ENCODE results near the gene TSNAX. TPM values are rescaled to one million over a fixed set of nuclear protein-coding genes. Genes with fewer than 3 reads are reported as not detected.

Gene TSNAX
- total and polyA plus RNA-seq, 2 of the 4 experiments (the other 2 are of a cell fraction) = 19.6 to 60.6 TPM

DNA sequence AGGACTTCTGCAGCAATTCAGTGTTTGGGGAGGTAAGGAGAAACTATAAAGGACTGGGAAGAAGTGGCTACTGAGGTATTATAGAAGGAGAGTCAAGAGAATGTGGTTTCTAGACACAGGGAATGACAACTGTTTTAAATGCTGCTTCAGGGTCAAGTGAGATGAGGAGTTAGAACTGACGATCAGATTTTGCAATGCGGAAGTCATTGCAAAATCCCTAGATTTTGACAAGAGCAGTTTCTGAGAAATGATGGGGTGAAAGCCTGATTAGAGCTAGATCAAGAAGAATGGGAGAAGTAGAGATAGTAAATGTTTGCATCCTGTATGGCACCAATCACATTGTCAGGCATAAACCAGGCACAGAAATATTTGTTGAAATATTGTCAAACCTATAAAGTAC lies 4.7 kb upstream of the TSNAX start:
- no peak overlapping the region for H2BK5ac ChIP-seq (ENCODE audit: low read depth, low read length, poor library complexity, severe bottlenecking)
- BruUV-seq (replicated peaks) = no TSS peak
- ATAC-seq (ENCODE audit: low read depth) = no peak
- dilution Hi-C loops (cut with HindIII; ENCODE audit: low sequenced_read_pairs, unreplicated experiment) = no loop called here
- H3K79me1 ChIP-seq (ENCODE audit: low read depth in 1 of 2, low read length in 2 of 2) = peaks cover 0 to 11% of the 10 kb centered on the region in 2 experiments; a peak in 2 of 4 replicates
- H4K20me1 ChIP-seq (ENCODE audit: insufficient read depth, low read length) = no peaks in the 10 kb centered on the region
- H2AFZ ChIP-seq (replicated peaks; ENCODE audit: low read length, poor library complexity) = no peak overlapping the region
- in situ Hi-C loops (cut with MboI; ENCODE audit: low sequenced_read_pairs) = no loop called here
- no peak overlapping the region for H3K4me2 ChIP-seq (ENCODE audit: low read depth, low read length)
- 39% methylated on average over 2 of the region's 2 CpGs; no CpG with 5 or more reads in 1 of the 2 experiments for WGBS, 2 experiments (ENCODE audit: extremely low coverage in 2 of 2, insufficient read length in 1 of 2)
- TF ChIP-seq FOS (IDR thresholded peaks at IDR 0.05; ENCODE audit: low read depth, low read length) (no peak), RFX5 (IDR thresholded peaks at IDR 0.05; ENCODE audit: low read depth, low read length) (no peak), POLR2A (IDR thresholded peaks at IDR 0.05; ENCODE audit: low read depth, low read length) (no peak), CHD1 (IDR thresholded peaks at IDR 0.05; ENCODE audit: low read depth, low read length) (no peak), MAZ (IDR thresholded peaks at IDR 0.05; ENCODE audit: borderline replicate concordance, low read depth, low read length) (no peak), RCOR1 (IDR thresholded peaks at IDR 0.05; ENCODE audit: insufficient replicate concordance, low read length) (no peak), CEBPB (IDR thresholded peaks at IDR 0.05; ENCODE audit: low read depth, low read length) (no peak), MXI1 (IDR thresholded peaks at IDR 0.05; ENCODE audit: borderline replicate concordance, low read depth, low read length) (no peak), SMC3 (IDR thresholded peaks at IDR 0.05; ENCODE audit: low read depth, low read length) (no peak), NFE2L2 (IDR thresholded peaks at IDR 0.05; ENCODE audit: low read depth, low read length) (no peak)
- H3K9me1 ChIP-seq (ENCODE audit: insufficient read depth, low read length) = peaks cover 3% of the 10 kb centered on the region; the same call in 1 of the 2 replicates
- intact Hi-C loops (cut with micrococcal nuclease) = no loop called here
- no peak overlapping the region for H3K27ac ChIP-seq (ENCODE audit: insufficient read depth, low read length)
- H4K91ac ChIP-seq (ENCODE audit: insufficient read depth, low read depth, low read length) = no peak overlapping the region
- H3K9ac ChIP-seq (ENCODE audit: low read depth, low read length) = no peak overlapping the region
- H4K5ac ChIP-seq (ENCODE audit: low read depth, low read length) = no peak overlapping the region
- H2BK15ac ChIP-seq (ENCODE audit: low read depth, low read length) = no peak overlapping the region
- ChIA-PET POLR2A (ENCODE audit: unreplicated experiment) (no interaction called here), CTCF (no interaction called here)
- H3K36me3 ChIP-seq (ENCODE audit: control insufficient read depth, insufficient read depth, low read length) = no peaks in the 10 kb centered on the region
- H4K8ac ChIP-seq (ENCODE audit: low read depth in 2 of 2, low read length in 2 of 2) = no peak overlapping the region
- no peak overlapping the region for H3K56ac ChIP-seq (ENCODE audit: extremely low read depth, insufficient read depth, low read length)
- no peaks in the 10 kb centered on the region for H3K27me3 ChIP-seq (ENCODE audit: control insufficient read depth, insufficient read depth, low read length)
- no peak overlapping the region for H2AK5ac ChIP-seq (ENCODE audit: low read depth, low read length)
- no peak overlapping the region for H2AK9ac ChIP-seq (replicated peaks; ENCODE audit: low read depth, low read length, poor library complexity)
- no peaks in the 10 kb centered on the region for H3K9me3 ChIP-seq (ENCODE audit: control insufficient read depth, insufficient read depth, low read length)
- no peak overlapping the region for H3K4me3 ChIP-seq (ENCODE audit: insufficient read depth, low read depth, low read length)
- H3K14ac ChIP-seq (replicated peaks; ENCODE audit: low read depth, low read length) = no peak overlapping the region
- no peak overlapping the region for H2BK120ac ChIP-seq (ENCODE audit: low read depth, low read length)
- H3K23ac ChIP-seq (ENCODE audit: low read depth, low read length) = no peak overlapping the region
- H3K18ac ChIP-seq (ENCODE audit: low read depth, low read length) = no peak overlapping the region
- no peak overlapping the region for H2BK20ac ChIP-seq (ENCODE audit: low read depth, low read length)
- DNase-seq = peak; percentile 10
- H3K4ac ChIP-seq (ENCODE audit: low read depth, low read length) = no peak overlapping the region
- peaks cover 2% of the 10 kb centered on the region; the same call in 1 of the 2 replicates for H3K4me1 ChIP-seq (ENCODE audit: control insufficient read depth, insufficient read depth, low read length)

Data from IMR-90 (cell line).